HG03469 (cell line): ENCODE results near the gene BAG3.
A peak's percentile ranks its signal among the peaks of the same experiment; 100 is the strongest.

ENCODE experiments used
- ATAC-seq: cut with Tn5 transposase; IDR thresholded peaks from one replicate; pipeline ENCODE4 v1.9.1; 2021; ENCODE audit warnings: mild to moderate bottlenecking, moderate library complexity, moderate number of reproducible peaks; ENCODE audit not compliant: unreplicated experiment

Gene BAG3

DNA sequence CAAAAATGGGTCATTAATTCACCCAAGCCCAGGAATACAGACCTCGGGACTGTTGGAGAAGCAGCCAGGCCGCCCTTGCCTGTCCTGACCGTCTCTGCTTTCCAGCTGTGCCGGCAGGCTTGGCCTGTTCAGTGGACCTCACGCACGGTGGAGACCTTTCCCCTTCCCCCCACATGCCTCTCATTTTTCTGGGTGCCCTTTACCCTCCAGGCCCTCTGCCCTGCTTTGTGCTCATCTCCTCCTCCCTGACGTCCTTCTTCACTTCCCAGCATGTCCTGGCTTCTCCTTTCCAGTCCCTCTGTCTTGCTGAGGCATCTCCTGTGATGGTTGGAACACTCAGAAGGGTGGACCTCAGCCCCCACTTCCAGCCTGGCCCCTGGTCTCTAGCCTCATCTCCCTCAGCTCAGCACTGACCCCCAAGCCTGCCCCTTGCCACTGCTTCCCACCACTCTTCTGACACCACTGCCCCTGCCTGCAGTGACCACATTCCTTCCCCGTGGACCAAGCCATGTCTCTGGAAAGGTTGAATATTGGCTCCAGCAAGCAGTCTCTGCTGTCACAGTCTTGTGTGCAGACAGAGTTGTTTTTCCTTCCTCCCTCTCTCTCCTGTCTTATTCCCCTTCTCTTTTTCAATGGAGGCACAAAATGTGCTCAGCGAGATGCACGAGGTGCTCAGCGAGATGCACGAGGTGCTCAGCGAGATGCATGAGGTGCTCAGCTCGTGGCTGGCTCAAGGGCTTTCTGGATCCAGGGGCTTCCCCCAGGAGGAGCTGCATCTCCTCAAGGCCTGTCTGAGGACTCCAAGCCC lies 14.9 kb downstream of the BAG3 start:
- ATAC-seq, result no peak

DNA sequence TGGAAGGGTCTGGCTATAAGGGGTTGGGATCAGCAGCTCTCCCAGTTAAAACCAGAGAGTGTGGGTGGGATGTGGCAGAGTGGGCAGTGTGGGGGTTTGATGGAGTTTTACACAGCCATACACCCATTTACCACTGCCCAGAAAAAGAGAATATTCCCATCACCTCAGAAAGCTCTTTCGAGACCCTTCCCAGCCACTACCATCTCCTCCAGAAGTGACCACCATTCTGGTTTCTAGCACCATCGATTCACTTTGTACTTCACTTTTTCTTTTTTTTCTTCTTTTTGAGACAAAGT lies 15.5 kb downstream of the BAG3 start:
- no peak for ATAC-seq

DNA sequence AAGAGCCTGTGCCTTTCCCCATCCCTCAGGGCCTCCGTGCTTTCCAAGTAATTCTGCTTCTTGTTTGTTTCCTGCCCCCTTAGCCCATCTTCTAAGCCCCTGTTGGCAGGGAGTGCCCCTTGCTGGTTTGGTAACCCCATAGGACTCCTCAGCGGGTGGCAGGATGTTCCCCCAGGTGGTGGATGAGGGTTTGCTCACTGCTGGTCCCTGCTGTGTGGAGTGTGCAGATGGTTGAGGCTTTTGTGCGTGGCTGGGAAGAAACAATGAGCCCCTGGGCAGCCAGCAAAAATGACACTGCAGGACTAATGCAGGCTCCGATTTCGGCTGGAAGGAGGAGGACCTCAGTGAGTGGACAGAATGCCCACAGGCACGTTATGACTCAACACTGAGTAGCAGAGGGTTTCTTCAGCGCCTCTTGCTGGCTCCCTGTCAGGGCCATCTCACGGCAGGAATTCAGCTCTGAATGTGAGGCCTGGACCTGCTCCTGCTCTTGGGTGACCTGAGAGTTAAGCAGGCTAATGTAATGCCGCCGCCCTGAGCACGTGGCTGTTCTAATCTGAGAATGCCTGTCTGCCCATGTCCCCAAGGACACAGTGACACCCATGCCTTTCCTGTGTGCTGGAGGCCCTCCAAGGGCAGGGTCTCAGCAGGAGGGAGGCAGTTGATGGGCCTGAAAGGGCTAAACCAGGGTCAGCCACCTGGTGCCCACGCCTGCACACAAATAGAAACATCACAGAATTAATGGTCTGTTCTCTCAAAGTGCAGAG lies 16.6 kb downstream of the BAG3 start:
- no peak for ATAC-seq

DNA sequence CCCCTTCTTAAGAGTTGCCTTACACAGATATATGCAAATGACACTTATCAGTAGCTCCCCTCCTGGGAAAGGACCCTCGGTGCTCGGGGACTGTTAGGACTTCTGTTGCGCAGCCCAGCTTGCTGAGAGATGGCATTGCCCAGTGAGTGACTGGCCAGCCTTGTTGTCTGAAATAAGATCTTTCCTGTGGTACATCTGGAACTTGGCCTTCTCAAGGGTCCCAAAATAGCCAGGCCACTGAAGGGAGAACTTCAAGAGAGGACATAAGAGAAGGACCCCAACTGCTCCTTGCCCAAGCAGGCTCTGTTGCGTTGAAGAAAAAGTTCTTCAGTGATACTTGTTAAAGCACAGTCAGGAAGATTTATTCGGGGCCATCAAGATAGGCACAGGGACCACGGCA lies 17.3 kb downstream of the BAG3 start:
- ATAC-seq, result no peak

DNA sequence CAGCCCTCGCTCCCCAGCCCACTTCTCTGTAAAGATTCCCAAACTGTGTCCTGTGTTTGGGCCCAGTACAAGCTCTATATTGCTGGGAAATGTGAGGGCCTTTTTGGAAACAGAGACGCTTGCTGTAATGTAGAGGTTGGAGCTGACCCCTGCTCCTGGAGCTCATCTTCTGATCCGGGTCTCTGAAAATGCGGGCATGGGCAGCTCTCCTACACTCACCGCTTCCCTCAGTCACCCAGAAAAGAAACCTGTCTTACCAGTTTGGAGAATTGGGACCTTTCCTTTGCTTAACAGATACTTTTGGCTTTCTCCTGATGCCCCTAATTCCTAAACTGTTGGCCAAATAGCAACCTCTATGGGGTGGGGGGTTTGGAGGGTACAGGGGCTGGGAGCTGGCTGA lies 18.2 kb downstream of the BAG3 start:
- no peak for ATAC-seq

DNA sequence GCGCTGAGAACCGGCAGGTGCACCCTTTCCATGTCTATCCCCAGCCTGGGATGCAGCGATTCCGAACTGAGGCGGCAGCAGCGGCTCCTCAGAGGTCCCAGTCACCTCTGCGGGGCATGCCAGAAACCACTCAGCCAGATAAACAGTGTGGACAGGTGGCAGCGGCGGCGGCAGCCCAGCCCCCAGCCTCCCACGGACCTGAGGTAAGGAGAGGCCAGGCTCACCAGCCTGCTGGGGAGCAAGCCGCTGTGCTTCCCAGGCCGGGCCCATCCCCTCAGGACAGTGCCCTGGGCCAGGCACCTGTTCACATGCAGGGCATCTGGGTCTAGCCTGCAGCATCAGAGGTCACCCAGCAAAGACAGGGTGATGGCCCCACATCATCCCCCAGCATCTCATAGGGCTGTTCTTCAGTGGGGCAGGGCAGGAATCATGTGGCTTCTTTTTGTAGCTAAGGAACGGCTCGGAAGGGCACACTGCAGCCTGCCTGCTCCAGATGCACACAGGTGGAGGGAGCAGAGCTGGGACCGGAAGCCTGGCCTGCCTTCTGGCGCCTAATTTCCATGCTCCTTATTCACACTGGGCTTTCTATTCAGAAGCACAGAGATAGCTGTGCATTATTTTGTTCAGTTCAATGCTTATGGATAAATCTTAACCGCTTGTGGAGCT lies 18.9 kb downstream of the BAG3 start:
- no peak for ATAC-seq

DNA sequence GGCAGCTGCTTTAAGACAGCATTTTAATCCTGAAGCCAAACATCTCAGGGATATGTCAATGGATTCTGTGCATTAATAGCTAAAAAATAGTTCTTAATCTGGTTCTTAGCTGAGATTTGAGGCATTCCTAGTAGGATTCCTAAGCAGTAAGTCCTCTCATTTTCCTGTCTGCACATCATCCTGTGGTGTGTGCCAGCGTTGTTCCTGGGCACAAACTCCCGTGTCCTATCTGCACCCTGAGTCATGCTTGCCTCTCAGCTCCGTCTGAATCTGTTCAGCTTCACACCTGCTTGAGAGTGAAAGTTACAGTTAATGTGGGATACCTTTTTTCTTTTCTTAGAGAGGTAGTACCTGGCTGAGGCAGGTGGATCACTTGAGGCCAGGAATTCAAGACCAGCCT lies 19.5 kb downstream of the BAG3 start:
- no peak for ATAC-seq

DNA sequence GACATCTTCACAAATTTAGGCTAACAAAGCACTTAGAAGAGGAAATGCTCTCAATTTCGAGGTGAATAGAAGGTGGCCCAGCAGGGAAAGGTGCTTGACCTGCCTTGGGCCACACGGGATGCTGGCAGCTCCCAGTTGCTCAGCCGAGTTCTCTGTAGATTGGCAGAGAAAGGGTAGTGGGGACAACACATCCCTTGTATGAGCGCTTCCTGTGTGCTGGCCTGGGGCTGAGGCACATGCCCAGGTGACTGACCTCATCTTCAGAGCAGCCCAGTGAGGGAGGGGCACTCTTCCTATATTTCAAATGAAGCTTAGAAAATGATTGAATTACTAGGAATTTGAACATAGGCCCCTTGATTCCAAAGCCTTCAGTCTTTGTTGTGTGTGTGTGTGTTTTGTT lies 20.2 kb downstream of the BAG3 start:
- no peak for ATAC-seq

DNA sequence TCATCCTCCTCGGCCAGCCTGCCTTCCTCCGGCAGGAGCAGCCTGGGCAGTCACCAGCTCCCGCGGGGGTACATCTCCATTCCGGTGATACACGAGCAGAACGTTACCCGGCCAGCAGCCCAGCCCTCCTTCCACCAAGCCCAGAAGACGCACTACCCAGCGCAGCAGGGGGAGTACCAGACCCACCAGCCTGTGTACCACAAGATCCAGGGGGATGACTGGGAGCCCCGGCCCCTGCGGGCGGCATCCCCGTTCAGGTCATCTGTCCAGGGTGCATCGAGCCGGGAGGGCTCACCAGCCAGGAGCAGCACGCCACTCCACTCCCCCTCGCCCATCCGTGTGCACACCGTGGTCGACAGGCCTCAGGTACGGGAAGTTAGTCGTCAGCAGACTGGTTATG lies 21.1 kb downstream of the BAG3 start:
- no peak for ATAC-seq

DNA sequence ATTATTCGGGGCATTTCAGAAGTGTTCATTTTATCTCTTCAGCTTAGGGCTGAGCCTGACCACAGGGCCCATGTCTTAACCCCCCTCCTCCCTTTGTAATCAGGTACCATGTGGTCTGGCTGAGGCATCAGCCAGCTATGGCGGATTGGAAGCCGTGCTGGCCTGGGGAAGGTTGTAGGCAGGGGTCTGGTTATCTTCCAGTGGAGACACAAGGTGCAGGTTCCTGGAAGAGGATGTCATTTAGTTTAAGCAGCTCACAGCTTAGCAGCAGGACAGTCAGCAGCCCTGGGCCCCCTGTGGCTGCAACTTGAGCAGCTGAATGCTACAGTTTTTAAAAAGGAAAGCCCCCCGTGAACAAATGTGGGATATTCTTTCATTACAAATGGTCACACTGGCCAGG lies 22.1 kb downstream of the BAG3 start:
- no peak for ATAC-seq

DNA sequence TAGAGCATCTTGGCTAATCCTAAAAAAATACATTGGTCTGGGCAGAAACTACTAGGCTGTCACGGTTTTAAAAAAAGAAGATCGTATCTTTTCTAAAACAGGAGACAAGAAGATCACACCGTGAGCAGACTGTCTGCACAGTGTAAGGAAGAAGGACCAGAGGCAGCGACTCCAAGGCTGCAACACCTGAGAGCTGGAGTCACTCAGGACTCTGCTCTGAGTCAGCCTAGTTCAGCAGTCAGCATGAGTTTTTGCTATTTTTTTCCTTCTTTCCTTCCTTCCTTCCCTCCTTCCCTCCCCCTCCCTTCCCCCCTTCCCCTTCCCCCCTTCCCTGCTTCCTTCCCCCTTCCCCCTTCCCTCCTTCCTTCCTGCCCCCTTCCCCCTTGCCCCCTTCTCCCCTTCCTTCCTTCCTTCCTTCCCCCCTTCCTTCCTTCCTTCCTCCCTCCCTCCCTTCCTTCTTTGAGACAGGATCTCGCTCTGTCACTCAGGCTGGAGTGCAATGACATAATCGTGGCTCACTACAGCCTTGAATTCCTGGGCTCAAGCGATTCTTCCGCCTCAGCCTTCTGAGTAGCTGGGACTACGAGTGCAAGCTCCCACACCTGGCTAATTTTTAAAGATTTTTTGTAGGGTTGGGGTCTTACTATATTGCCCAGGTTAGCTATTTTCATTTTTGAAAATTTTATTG lies 24.4 kb downstream of the BAG3 start:
- ATAC-seq, result no peak

DNA sequence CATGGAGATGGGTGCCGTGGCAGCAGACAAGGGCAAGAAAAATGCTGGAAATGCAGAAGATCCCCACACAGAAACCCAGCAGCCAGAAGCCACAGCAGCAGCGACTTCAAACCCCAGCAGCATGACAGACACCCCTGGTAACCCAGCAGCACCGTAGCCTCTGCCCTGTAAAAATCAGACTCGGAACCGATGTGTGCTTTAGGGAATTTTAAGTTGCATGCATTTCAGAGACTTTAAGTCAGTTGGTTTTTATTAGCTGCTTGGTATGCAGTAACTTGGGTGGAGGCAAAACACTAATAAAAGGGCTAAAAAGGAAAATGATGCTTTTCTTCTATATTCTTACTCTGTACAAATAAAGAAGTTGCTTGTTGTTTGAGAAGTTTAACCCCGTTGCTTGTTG lies 25.9 kb downstream of the BAG3 start:
- no peak for ATAC-seq

DNA sequence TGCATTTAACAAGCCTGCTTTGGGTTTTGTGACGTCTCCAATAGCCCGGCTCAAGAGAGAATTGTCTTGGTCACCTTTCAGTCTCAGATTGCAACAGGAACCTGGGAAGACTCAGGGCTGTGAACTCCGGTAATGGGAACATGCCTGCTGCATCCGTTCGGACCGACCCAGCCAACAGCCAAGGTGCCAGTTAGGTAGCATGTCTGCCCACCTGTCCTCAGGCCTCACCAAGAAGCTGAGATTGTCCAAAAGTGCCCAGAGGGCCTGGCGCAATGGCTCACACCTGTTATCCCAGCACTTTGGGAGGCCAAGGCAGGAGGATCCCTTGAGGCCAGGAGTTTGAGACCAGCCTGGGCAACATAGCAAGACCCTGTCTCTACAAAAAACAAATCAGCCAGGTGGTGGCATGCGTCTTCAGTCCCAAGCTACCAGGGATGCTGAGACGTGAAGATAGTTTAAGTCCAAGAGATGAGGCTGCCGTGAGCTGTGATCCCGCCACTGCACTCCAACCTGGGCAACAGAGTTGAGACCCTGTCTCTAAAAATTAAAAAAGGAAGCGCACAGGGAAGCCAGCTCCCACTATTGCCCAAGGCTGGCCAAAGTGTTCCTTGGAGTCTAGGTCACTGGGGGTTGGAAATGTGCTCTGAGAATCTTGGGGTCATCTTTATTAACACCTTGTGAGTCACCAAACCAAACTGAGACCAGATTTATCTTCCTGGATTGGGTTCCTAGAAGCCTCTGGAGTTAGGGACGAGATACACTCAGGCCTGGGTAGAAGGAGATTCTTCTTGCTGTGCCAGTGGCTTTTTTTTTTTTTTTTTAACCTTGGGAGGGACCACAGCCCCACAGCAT lies 26.9 kb downstream of the BAG3 start:
- ATAC-seq, result no peak

DNA sequence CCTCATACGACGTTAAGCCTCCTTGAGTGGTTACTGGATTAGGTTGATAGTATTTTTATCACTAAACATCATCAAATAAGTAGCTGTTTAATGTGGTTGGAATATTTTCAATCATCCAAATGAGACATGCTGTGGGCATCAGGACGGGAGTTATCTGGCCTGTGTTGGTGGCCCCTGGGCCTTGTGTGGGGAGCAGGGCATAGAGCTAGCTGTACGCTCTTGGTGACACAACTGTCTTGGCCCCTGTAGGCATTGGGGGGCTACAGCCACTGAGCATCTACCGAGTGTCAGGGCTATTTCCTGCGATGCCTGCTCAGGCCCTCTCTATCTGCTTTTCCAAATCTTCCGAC lies 28.3 kb downstream of the BAG3 start:
- no peak for ATAC-seq

DNA sequence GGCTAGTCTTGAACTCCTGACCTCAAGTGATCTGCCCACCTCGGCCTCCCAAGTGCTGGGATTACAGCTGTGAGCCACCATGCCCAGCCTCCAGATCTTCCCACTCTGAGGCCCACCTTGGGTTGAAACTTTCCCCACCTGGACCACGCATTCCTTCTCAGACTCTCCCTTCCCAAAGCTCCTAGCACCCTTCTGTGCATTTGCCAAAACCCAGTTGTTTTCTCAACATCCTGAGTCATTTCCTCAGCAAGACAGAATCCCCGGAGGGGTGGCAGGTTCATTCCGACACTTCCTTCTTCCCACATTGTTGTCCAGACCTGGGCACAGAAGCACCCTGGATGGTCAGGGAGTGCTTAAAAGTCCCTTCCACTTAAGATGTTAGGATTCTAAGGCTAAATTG lies 28.9 kb downstream of the BAG3 start:
- ATAC-seq, result no peak

DNA sequence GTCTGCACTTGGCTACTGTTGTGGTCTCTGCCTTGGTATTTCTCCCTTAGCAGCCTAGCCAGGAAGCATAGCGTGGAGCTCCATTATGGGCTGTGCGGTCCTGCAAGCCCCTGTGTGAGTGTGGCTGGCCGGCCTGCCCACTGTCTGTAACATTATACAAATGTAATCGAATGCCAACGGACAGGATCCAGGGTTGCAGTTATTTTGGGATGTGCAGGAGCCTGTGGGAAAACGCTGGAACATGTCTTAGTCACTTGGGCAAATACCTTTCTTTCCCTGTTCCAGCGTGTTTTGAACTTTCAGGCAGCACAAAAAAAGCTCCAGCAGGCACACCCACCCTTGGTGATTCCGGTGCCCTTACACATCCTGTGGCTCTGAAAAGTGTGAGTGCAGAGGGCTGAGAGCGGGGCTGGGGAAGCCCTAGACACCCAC lies 29.5 kb downstream of the BAG3 start:
- no peak for ATAC-seq

DNA sequence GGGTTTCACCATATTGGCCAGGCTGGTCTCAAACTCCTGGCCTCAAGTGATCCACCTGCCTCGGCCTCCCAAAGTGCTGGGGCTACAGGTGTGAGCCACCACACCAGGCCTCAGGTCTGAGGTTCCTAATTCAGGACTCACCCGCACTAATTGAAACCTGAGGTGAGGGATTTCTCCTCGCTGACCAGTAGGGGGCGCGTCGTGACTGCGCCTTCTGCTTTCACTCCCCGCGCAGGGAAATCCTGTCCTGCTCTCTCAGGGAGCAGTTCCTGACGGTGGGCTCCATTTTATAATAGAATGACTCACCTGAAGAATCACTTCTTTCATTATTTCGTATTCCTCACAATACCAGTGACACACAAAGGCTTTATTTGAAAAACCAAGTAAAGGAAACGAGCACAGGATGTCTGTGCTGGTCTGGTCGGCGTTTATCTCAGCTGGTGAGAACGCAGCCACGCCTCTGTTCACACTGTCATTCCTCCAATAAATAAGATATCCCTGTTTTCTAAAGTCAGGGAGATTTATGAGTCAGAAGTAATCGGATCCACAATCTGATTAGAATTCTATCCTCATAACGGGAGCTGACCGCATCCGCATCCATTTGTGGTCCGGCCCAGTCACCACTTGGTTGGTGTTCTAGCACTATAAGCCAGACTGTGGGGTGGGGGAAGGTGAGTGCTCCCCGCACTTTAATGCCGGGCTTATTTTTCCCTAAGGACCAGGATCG lies 35.4 kb downstream of the BAG3 start:
- ATAC-seq, result peak; percentile 66

DNA sequence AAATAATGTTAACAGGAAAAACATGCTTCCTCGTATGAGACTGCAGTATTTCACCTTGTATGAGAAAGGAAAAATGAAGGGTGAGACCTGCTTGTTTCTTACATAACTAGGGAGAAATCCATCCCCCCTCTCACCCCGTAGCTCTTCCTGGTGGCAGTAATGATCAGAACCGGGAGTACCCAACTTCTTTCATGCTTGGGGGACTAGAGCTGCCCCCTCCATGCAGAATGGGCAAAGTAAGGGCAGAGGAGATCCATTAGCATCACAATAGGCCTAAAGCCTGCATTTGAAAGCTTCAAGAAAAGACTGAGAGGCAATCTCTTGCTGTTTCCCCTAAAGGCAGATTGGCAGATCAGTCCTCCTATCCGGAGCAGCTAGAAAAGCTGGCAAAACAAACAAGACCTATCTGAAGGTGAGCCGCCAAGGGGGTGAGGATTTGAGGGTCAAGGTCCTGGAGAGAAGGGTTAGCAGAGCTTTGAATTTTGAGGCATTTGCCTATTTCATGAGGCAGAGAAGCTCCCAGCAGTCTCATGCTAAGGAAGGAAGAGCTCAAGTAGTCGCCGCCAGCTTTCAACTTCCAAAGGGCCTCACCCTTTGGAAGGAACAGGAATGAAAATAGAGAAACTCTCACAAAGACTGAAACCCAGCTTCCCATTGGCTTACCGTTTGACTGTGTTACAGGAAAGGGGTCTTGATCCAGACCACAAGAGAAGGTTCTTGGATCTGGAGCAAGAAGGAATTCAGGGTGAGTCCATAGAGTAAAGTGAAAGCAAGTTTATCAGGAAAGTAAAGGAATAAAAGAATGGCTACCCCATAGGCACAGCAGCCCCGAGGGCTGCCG lies 36.2 kb downstream of the BAG3 start:
- ATAC-seq, result no peak

DNA sequence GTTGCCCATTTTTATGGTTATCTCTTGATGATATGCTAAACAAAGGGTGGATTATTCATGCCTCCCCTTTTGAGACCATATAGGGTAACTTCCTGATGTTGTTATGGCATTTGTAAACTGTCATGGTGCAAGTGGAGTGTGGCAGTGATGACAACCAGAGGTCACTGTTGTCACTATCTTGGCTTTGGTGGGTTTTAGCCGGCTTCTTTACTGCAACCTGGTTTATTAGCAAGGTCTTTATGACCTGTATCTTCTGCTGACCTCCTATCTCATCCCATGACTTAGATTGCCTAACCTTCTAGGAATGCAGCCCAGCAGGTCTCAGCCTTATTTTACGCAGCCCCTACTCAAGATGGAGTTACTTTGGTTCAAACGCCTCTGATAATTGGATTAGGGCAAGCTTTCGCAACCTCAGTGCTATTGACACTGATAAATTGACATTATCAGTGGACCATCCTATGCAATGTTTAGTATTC lies 36.9 kb downstream of the BAG3 start:
- ATAC-seq, result no peak
